HCT116 (cell line): ENCODE results near the gene MMP17. TPM values are rescaled to one million over a fixed set of nuclear protein-coding genes. Genes with fewer than 3 reads are reported as not detected.

ENCODE experiments used
- ATAC-seq: fragments of 200-7000 bp; cut with Tn5 transposase; 2 replicates; pipeline ENCODE4 v1.9.1; 2020; ENCODE audit warnings: mild to moderate bottlenecking, moderate library complexity
- BruUV-seq: library from RNA; stranded (reverse); fragments of 400-500 nt; replicated peaks from 2 replicates; lab custom pipeline; 2021; lab: Mats Ljungman, UMichigan
- CTCF ChIA-PET: fragments of 300-600 bp; sonication (Branson Sonifier 250); formaldehyde crosslinking; loops from one replicate; lab custom pipeline; 2021; ENCODE audit warnings: antibody characterized with exemption; lab: Charles Lee
- POLR2A ChIA-PET: fragments of 300-600, 350-600 bp; sonication (Branson Sonifier 250); formaldehyde crosslinking; loops from one replicate; lab custom pipeline; 2021; ENCODE audit warnings: antibody characterized with exemption; lab: Charles Lee
- RAD21 ChIA-PET, 2 experiments: fragments of 300-600 bp; sonication (Branson Sonifier 250); formaldehyde crosslinking; loops; one replicate each; lab custom pipeline; 2023; ENCODE audit warnings: low total read pairs in 2 of 2; ENCODE audit not compliant: uncharacterized antibody in 2 of 2, unreplicated experiment in 2 of 2, low non-redundant PET in 1 of 2; lab: Charles Lee
- DNase-seq: peaks from one replicate; pipeline ENCODE4 v3.0.0-alpha.2; 2010; ENCODE audit warnings: low read depth, low spot score
- H2AFZ ChIP-seq: fragments of 200-600 bp; shearing (Covaris generic), sonication (generic); 2 replicates; pipeline ENCODE4 v1.6.1; 2017; ENCODE audit warnings: low read depth, mixed run types, mixed read lengths, antibody characterized with exemption, low read length; ENCODE audit not compliant: poor library complexity, severe bottlenecking
- H3K27ac ChIP-seq: 2 replicates; pipeline ENCODE4 v1.5.1; 2012; ENCODE audit warnings: low read depth, low read length
- H3K27me3 ChIP-seq: fragments of 200-600 bp; sonication (generic); 2 replicates; pipeline ENCODE4 v1.6.1; 2016; ENCODE audit warnings: mixed run types, low read length, mixed read lengths; ENCODE audit not compliant: insufficient read depth
- H3K36me3 ChIP-seq, 2 experiments: fragments of 200-500 bp in 1 of 2; fragments of 200-600 bp in 1 of 2; sonication (Bioruptor generic) in 1 of 2; sonication (generic) in 1 of 2; 2 replicates each; pipeline versions ENCODE4 v1.5.1 to v1.6.1; 2014 to 2016; ENCODE audit warnings: low read length in 2 of 2, inconsistent platforms in 1 of 2, mixed read lengths in 1 of 2, mixed run types in 1 of 2; ENCODE audit not compliant: insufficient read depth in 2 of 2, control insufficient read depth in 1 of 2
- H3K4me1 ChIP-seq, 2 experiments: fragments of 200-600 bp in 1 of 2; sonication (generic) in 1 of 2; 2 replicates each; pipeline versions ENCODE4 v1.5.1 to v1.6.1; 2012 to 2017; ENCODE audit warnings: low read length in 2 of 2, inconsistent platforms in 1 of 2, mild to moderate bottlenecking in 1 of 2, mixed read lengths in 1 of 2, mixed run types in 1 of 2, moderate library complexity in 1 of 2; ENCODE audit not compliant: insufficient read depth in 2 of 2, control insufficient read depth in 1 of 2
- H3K4me2 ChIP-seq: fragments of 200-600 bp; sonication (generic); 2 replicates; pipeline ENCODE4 v1.6.1; 2017; ENCODE audit warnings: mixed run types, low read length, mixed read lengths
- H3K4me3 ChIP-seq, 2 experiments: fragments of 200-600 bp in 1 of 2; sonication (generic) in 1 of 2; replicated peaks in 1 of 2; 2 replicates each; pipeline ENCODE4 v1.5.1; 2011 to 2016; ENCODE audit warnings: low read length in 2 of 2, control low read depth in 1 of 2, low read depth in 1 of 2, mild to moderate bottlenecking in 1 of 2, mixed read lengths in 1 of 2, mixed run types in 1 of 2
- H3K79me2 ChIP-seq: fragments of 200-600 bp; sonication (generic); 2 replicates; pipeline ENCODE4 v1.6.1; 2017; ENCODE audit warnings: mild to moderate bottlenecking, mixed run types, low read length, moderate library complexity, mixed read lengths; ENCODE audit not compliant: insufficient read depth
- H3K9ac ChIP-seq: fragments of 200-600 bp; sonication (generic); 2 replicates; pipeline ENCODE4 v1.6.1; 2016; ENCODE audit warnings: low read length, mixed read lengths
- H3K9me2 ChIP-seq: fragments of 200-600 bp; sonication (generic), shearing (Covaris generic); 2 replicates; pipeline ENCODE4 v1.6.1; 2017; ENCODE audit warnings: mixed run types, mild to moderate bottlenecking, moderate library complexity; ENCODE audit not compliant: insufficient read depth
- H3K9me3 ChIP-seq, 2 experiments: fragments of 200-500 bp in 1 of 2; fragments of 200-600 bp in 1 of 2; sonication (Bioruptor generic) in 1 of 2; sonication (generic) in 1 of 2; 2 replicates each; pipeline ENCODE4 v1.6.1; 2014 to 2017; ENCODE audit warnings: low read length in 2 of 2, mixed read lengths in 2 of 2, inconsistent platforms in 1 of 2, low read depth in 1 of 2, mild to moderate bottlenecking in 1 of 2, mixed run types in 1 of 2, moderate library complexity in 1 of 2; ENCODE audit not compliant: control insufficient read depth in 1 of 2, insufficient read depth in 1 of 2
- H4K20me1 ChIP-seq: fragments of 200-600 bp; sonication (generic), shearing (Covaris generic); 2 replicates; pipeline ENCODE4 v1.6.1; 2017; ENCODE audit warnings: mixed run types, mild to moderate bottlenecking, moderate library complexity; ENCODE audit not compliant: insufficient read depth
- CEBPB ChIP-seq: IDR thresholded peaks from 2 replicates; pipeline ENCODE4 v1.6.1; 2012; ENCODE audit warnings: low read depth
- EZH2phosphoT487 ChIP-seq: fragments of 200-600 bp; IDR thresholded peaks from 2 replicates; pipeline ENCODE4 v1.6.1; 2018; ENCODE audit warnings: antibody characterized with exemption, borderline replicate concordance
- POLR2A ChIP-seq: IDR thresholded peaks from 2 replicates; pipeline ENCODE4 v1.7.0; 2011; ENCODE audit warnings: borderline replicate concordance; ENCODE audit not compliant: insufficient read depth, insufficient read length; ENCODE audit errors: extremely low read depth
- POLR2AphosphoS5 ChIP-seq: IDR thresholded peaks from 2 replicates; pipeline ENCODE4 v1.6.1; 2011; ENCODE audit warnings: mild to moderate bottlenecking, low read depth, low read length, moderate library complexity
- RAD21 ChIP-seq: IDR thresholded peaks from 2 replicates; pipeline ENCODE4 v1.6.1; 2012; ENCODE audit warnings: low read depth, mild to moderate bottlenecking
- TCF7L2 ChIP-seq: IDR thresholded peaks from 2 replicates; pipeline ENCODE4 v1.7.0; 2011; ENCODE audit warnings: borderline replicate concordance, inconsistent platforms; ENCODE audit not compliant: insufficient read depth, insufficient read length; ENCODE audit errors: extremely low read depth
- ZNF274 ChIP-seq: fragments of 200-500 bp; sonication (Bioruptor generic); IDR thresholded peaks from 2 replicates; pipeline ENCODE4 v1.6.1; 2014; ENCODE audit warnings: mild to moderate bottlenecking, low read depth, low read length, inconsistent platforms
- intact Hi-C: fragments of 100-400 bp; cut with micrococcal nuclease; formaldehyde crosslinking; loops from 2 replicates; pipeline ENCODE4 v1.10.0; 2022
- total RNA-seq: library from RNA; stranded (reverse); gene quantifications from one replicate; pipeline ENCODE4 v1.2.1, GENCODE V29; 2021; ENCODE audit not compliant: unreplicated experiment
- TF ChIP-seq, protein P1 (sequence below), 3 experiments: fragments of 200-600 bp in 1 of 3; sonication (generic) in 1 of 3; IDR thresholded peaks in 2 of 3; conservative IDR thresholded peaks in 1 of 3; 2 replicates each; pipeline ENCODE4 v1.5.1; 2012 to 2017; ENCODE audit warnings: low read depth in 2 of 3, low read length in 2 of 3, antibody characterized with exemption in 1 of 3, borderline replicate concordance in 1 of 3, control low read depth in 1 of 3, mild to moderate bottlenecking in 1 of 3, mixed read lengths in 1 of 3, mixed run types in 1 of 3, moderate library complexity in 1 of 3; ENCODE audit not compliant: insufficient read depth in 1 of 3
- TF ChIP-seq, protein P2 (sequence below): IDR thresholded peaks from 2 replicates; pipeline ENCODE4 v1.6.1; 2012
- TF ChIP-seq, protein P3 (sequence below): IDR thresholded peaks from 2 replicates; pipeline ENCODE4 v1.6.1; 2012
- TF ChIP-seq, protein P4 (sequence below): IDR thresholded peaks from 2 replicates; pipeline ENCODE4 v1.6.1; 2012; ENCODE audit warnings: low read depth

Gene MMP17
- total RNA-seq, 1 experiment from 2014 or later: 14.3 TPM

GRCh38 chr12:131784909-131785762 lies 43.1 kb upstream of the MMP17 start:
- Histone ChIP-seq H3K79me2 (peaks cover 23% of the 10 kb centered on the region), H4K20me1 (no peaks in the 10 kb centered on the region), H3K27ac (peak overlapping the region; percentile 73), H3K4me2 (peak overlapping the region; percentile 78), H2AFZ (no peak overlapping the region), H3K4me1 (peaks cover 23 to 33% of the 10 kb centered on the region in 2 experiments)
- no peak for DNase-seq
- CTCF ChIA-PET: no interaction called here
- ATAC-seq: no peak
- BruUV-seq: no TSS peak
- TF ChIP-seq, protein P1, sequence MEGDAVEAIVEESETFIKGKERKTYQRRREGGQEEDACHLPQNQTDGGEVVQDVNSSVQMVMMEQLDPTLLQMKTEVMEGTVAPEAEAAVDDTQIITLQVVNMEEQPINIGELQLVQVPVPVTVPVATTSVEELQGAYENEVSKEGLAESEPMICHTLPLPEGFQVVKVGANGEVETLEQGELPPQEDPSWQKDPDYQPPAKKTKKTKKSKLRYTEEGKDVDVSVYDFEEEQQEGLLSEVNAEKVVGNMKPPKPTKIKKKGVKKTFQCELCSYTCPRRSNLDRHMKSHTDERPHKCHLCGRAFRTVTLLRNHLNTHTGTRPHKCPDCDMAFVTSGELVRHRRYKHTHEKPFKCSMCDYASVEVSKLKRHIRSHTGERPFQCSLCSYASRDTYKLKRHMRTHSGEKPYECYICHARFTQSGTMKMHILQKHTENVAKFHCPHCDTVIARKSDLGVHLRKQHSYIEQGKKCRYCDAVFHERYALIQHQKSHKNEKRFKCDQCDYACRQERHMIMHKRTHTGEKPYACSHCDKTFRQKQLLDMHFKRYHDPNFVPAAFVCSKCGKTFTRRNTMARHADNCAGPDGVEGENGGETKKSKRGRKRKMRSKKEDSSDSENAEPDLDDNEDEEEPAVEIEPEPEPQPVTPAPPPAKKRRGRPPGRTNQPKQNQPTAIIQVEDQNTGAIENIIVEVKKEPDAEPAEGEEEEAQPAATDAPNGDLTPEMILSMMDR (IDR thresholded peaks at IDR 0.05 in 2 of 3, conservative IDR thresholded peaks at IDR 0.05 in 1 of 3; ENCODE audit: borderline replicate concordance in 1 of 3, insufficient read depth in 1 of 3, low read depth in 2 of 3, low read length in 2 of 3): no peak
- TF ChIP-seq POLR2A: no peak
- TF ChIP-seq, all 23 proteins: peak for 0
- ChIA-PET RAD21 (no interaction called here), POLR2A (no interaction called here)
- peak overlapping the region; percentile 52 for H3K9ac ChIP-seq
- H3K9me2 ChIP-seq: no peaks in the 10 kb centered on the region
- H3K4me3 ChIP-seq: no peak overlapping the region
- H3K36me3 ChIP-seq: peaks cover 5 to 39% of the 10 kb centered on the region in 2 experiments; a peak in 3 of 4 replicates
- intact Hi-C loops: no loop called here
- H3K27me3 ChIP-seq: no peaks in the 10 kb centered on the region
- no peaks in the 10 kb centered on the region for H3K9me3 ChIP-seq

GRCh38 chr12:131785763-131786330 lies 42.3 kb upstream of the MMP17 start:
- H3K79me2 ChIP-seq: peaks cover 23% of the 10 kb centered on the region
- no peak overlapping the region for H3K4me2 ChIP-seq
- intact Hi-C loops: no loop called here
- no peak overlapping the region; the same call in 1 of the 2 replicates for H3K27ac ChIP-seq
- H3K9me3 ChIP-seq: no peaks in the 10 kb centered on the region
- no peak overlapping the region for H3K4me3 ChIP-seq
- ATAC-seq (no peak), DNase-seq (no peak)
- H2AFZ ChIP-seq: no peak overlapping the region
- H3K4me1 ChIP-seq: peaks cover 23 to 33% of the 10 kb centered on the region in 2 experiments
- ChIA-PET POLR2A (no interaction called here), CTCF (no interaction called here), RAD21 (no interaction called here)
- H3K27me3 ChIP-seq: no peaks in the 10 kb centered on the region
- no peak overlapping the region for H3K9ac ChIP-seq
- H3K36me3 ChIP-seq: peaks cover 9 to 46% of the 10 kb centered on the region in 2 experiments; a peak in 3 of 4 replicates
- H3K9me2 ChIP-seq: no peaks in the 10 kb centered on the region
- H4K20me1 ChIP-seq: no peaks in the 10 kb centered on the region
- BruUV-seq: no TSS peak
- TF ChIP-seq CEBPB (no peak), RAD21 (no peak), TCF7L2 (no peak), POLR2AphosphoS5 (no peak), ZNF274 (no peak), EZH2phosphoT487 (no peak)
- TF ChIP-seq, protein P2, sequence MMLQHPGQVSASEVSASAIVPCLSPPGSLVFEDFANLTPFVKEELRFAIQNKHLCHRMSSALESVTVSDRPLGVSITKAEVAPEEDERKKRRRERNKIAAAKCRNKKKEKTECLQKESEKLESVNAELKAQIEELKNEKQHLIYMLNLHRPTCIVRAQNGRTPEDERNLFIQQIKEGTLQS: no peak
- TF ChIP-seq, protein P3, sequence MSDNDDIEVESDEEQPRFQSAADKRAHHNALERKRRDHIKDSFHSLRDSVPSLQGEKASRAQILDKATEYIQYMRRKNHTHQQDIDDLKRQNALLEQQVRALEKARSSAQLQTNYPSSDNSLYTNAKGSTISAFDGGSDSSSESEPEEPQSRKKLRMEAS: no peak
- TF ChIP-seq, protein P4, sequence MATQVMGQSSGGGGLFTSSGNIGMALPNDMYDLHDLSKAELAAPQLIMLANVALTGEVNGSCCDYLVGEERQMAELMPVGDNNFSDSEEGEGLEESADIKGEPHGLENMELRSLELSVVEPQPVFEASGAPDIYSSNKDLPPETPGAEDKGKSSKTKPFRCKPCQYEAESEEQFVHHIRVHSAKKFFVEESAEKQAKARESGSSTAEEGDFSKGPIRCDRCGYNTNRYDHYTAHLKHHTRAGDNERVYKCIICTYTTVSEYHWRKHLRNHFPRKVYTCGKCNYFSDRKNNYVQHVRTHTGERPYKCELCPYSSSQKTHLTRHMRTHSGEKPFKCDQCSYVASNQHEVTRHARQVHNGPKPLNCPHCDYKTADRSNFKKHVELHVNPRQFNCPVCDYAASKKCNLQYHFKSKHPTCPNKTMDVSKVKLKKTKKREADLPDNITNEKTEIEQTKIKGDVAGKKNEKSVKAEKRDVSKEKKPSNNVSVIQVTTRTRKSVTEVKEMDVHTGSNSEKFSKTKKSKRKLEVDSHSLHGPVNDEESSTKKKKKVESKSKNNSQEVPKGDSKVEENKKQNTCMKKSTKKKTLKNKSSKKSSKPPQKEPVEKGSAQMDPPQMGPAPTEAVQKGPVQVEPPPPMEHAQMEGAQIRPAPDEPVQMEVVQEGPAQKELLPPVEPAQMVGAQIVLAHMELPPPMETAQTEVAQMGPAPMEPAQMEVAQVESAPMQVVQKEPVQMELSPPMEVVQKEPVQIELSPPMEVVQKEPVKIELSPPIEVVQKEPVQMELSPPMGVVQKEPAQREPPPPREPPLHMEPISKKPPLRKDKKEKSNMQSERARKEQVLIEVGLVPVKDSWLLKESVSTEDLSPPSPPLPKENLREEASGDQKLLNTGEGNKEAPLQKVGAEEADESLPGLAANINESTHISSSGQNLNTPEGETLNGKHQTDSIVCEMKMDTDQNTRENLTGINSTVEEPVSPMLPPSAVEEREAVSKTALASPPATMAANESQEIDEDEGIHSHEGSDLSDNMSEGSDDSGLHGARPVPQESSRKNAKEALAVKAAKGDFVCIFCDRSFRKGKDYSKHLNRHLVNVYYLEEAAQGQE: no peak
